AG09319 (cell line): ENCODE results near the gene EPOP.

ENCODE experiments used
- DNase-seq: peaks from one replicate; pipeline ENCODE4 v3.0.0-alpha.2; 2010; ENCODE audit warnings: low read depth; ENCODE audit errors: extremely low read depth
- TF ChIP-seq, protein P1 (sequence below): IDR thresholded peaks from 2 replicates; pipeline ENCODE4 v1.5.1; 2011; ENCODE audit warnings: low read depth, mild to moderate bottlenecking, inconsistent platforms, low read length, moderate library complexity

EPOP gene

DNA sequence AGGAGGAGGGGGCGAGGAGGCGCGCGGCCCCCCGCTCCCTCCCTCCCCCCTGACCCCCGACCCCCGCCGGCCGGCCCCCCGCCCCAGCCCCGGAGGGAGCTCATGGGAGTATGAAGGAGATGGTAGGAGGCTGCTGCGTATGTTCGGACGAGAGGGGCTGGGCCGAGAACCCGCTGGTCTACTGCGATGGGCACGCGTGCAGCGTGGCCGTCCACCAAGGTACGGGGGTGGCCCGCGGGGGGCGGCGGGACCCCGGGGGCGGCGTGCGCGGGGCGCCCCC is 30.7 kb upstream of the EPOP start:
- no peak for DNase-seq
- TF ChIP-seq, protein P1, sequence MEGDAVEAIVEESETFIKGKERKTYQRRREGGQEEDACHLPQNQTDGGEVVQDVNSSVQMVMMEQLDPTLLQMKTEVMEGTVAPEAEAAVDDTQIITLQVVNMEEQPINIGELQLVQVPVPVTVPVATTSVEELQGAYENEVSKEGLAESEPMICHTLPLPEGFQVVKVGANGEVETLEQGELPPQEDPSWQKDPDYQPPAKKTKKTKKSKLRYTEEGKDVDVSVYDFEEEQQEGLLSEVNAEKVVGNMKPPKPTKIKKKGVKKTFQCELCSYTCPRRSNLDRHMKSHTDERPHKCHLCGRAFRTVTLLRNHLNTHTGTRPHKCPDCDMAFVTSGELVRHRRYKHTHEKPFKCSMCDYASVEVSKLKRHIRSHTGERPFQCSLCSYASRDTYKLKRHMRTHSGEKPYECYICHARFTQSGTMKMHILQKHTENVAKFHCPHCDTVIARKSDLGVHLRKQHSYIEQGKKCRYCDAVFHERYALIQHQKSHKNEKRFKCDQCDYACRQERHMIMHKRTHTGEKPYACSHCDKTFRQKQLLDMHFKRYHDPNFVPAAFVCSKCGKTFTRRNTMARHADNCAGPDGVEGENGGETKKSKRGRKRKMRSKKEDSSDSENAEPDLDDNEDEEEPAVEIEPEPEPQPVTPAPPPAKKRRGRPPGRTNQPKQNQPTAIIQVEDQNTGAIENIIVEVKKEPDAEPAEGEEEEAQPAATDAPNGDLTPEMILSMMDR, result no peak

GRCh38 chr17:38704606-38705522 is 30.1 kb upstream of the EPOP start, which contains the start of gene MLLT6:
MLLT6 (plus strand) TSS chr17:38705273; CDS start chr17:38705633, 360 bp downstream.
- TF ChIP-seq, protein P1, result no peak
- peak; percentile 35 for DNase-seq

- no peak for DNase-seq
- TF ChIP-seq, protein P1, result no peak
Observed at GRCh38 chr17:38703742-38704605, 29.2 kb upstream of the EPOP start.

DNA sequence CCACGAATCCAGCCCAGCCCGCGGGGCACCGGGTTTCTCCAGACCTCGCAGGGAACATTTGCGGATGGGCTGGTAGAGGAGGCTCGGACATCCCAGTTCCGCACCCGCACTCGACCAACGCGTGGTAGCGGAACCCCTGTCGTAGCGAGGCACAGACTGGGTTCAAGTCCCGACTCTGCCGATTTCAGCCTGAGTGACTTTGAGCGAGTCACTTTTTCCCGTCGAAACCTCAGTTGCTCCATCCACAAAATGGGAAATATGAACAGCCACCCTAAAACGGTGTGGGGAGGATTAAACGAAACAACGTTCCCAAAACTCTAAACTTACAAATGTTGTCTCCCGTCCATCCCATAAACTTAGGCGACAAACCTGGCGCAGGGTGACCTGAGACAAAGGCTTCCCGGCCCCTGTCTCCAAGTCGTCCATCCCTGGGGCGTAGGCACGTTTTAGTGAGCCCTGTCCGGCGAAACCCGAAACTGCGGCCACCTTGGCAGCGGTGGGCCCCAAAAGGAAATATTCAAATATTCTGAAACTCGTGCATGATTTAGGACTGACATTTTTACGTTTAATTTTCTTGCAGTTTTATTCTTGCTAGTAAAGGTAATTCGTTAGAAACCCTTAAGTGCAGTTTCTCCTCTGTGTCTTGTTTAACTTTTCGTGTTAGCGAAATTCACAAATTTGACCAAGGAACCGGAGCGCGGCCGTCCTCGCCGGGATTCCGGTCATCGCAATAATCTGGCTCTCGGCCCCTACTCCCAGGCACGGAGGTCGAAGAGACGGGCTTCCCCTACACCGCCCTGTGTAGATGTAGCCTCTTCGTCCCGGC is 28.4 kb upstream of the EPOP start:
- TF ChIP-seq, protein P1, result no peak
- no peak for DNase-seq

DNA sequence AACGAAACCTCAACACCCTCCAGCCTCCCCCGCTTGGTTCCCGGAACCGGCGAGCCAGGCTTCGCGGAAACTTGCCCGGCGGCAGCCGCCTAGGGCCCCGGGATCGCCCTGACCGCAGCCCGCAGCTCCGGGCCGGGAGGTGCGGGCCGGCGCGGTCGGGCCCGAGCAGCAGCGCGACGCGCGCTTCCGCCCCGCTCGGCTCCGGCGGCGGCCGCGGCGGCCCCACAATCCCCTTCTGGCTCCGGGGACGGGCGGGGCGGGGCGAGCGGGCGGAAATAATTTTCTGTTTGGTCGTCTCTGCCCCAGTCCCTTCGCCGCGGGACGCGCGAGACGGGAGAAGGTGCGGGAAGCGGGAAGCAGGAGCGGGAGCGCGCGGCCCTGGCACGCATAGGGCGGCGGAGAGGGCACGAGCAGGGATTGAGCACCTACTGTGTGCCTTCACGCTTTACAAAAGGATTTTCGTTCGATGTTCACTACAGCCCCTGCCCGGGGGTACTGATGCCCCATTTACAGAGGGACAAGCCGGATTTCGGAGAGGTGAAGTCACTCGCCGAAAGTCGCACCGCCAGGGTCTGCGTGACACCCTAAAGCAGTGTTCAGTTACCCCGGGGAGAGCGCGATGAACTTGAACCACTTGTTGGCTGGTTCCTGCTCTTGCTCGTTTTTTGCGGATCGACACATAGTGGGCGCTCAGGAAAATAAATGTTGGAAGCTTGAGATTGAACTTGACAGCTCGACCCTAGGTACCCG is 27.6 kb upstream of the EPOP start:
- peak; percentile 55 for DNase-seq
- TF ChIP-seq, protein P1, result no peak

GRCh38 chr17:38701504-38702165 is 26.9 kb upstream of the EPOP start:
- TF ChIP-seq, protein P1, result no peak
- no peak for DNase-seq
